NCI-H1105 treated with DMSO at 0.1 percent for 48 hours (cell line): Measurements from ENCODE around the gene CHRNA4.
"Not testable (repeated sequence)": the region's sequence is repeated elsewhere in the genome, so short reads cannot be mapped to it uniquely, and the experiment has no call there.

Experiments used
- DNase-seq: peaks from one replicate; lab custom pipeline; 2025; lab: John Stamatoyannopoulos, UW

Gene CHRNA4

DNA sequence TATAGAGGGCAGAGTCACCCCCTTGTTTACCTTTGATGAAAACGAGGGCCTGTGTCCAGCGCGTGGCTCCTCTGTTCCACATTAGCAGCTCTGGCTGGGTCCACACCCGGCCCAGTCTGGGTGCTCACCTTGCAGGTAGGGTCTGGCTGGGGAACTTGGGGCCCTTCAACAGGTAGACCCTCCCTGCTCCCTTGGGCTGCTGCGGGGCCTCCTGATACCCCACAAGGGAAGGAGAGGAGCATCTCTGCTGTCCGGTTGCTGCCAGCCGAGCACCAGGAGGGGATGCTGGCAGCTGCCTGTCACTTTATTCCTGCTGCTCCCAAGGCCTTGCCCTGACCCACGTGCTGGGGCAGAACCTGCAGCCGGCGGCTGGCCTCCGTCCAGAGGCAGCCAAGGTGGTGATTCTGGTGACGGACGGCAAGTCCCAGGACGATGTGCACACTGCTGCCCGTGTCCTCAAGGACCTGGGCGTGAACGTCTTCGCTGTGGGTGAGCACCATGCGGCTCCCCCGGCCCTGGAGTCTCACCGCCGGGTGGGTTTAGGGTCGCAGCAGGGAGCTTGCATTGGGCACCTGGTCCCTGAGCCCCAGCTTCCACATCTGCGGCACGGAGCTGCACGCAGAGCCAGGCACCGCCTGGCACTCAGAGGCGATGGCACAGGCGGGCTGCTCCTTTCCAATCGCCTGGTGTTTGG lies 52.8 kb downstream of the CHRNA4 start:
- DNase-seq, result no peak

DNA sequence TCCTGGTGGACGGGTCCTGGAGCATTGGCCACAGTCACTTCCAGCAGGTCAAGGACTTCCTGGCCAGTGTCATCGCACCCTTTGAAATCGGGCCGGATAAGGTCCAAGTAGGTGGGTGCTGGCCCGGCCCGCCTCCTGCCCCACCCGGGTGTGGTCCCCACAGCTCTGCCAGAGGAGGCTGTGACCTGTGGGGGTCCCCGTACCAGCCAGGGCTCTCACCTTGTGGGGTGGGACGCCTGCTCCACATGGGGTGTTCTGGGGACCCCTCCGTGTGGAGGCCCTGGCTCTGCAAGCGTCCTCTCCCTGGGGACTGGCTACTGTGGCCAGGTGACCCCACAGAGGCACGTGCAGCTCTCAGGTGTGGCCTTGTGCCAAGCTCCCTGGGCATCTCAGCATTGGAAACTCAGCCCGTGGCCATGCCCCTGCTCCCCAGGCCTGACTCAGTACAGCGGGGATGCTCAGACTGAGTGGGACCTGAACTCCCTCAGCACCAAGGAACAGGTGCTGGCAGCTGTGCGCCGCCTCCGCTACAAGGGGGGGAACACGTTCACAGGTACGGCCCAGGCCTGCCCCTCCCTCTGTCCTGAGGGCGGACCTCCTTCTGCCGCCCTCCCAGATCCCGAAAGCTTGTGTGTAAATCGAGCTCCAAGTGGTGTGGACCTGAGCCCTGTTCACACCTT lies 53.5 kb downstream of the CHRNA4 start:
- no peak for DNase-seq

DNA sequence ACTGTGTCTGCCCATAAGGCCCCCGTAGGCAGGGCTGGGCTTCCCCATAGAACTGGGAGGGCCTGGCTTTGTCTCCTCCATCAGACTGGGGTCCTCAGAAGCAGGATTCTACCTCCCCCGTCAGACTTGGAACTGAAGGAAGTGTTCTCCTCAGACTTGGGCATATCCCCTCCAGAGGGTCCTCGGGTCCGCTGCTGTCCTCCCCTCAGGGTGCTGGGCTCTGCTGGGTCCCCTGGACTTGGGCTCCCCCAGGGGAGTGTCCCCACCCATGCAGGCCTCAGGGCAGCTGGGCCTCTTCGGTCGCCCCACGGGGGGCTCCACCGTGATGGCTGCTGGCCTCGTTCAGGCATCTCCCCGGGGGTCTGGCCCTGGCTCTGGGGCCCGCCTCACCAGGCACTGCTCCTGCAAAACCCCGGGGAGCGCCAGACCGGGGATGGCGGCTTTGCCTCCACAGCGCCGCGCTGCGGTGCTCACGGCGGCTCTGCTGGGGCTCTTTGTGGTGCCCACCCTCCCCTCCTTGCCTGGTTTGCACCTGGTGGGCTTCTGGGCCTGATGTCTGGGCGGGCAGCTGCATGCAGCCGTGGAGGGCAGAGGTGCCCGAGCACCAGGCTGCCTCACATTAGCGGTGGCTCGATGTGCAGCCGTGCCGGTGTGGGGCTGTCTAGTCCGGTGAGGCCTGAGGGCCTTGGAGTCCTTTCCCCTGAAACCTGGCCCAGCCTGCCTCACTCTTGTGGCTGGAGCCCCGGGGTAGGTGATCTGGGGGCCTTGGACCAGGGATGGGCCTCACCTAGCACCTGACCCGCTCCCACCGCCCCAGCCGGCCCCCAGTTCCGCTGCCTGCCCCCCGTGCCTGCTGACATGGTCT lies 54.2 kb downstream of the CHRNA4 start:
- DNase-seq, result no peak

DNA sequence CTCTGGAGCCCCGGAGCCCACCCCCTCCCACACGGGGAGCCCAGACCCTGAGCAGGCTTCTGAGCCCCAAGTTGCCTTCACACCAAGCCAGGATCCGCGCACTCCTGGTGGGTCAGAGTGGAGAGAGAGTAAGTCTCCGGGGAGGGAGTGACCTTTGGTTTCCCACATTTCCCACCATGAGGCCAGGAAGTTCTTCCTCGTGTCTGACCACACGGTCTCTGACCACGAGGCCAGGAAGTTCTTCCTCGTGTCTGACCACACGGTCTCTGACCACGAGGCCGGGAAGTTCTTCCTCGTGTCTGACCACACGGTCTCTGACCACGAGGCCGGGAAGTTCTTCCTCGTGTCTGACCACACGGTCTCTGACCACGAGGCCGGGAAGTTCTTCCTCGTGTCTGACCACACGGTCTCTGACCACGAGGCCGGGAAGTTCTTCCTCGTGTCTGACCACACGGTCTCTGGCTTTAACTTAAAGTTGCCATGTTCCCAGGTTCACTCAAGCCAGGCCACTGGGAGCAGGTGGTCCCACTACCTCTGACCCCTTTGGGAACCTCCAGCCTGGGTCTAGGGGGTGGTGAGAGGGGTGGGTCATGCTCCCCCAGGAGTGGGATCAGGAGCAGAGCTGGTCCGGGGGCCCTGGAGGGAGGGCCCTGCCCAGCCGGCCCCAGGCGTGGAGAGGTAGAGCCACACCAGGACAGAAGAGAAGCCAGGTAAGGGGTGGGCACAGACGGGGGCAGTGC lies 55.0 kb downstream of the CHRNA4 start:
- DNase-seq, result not testable (repeated sequence)

DNA sequence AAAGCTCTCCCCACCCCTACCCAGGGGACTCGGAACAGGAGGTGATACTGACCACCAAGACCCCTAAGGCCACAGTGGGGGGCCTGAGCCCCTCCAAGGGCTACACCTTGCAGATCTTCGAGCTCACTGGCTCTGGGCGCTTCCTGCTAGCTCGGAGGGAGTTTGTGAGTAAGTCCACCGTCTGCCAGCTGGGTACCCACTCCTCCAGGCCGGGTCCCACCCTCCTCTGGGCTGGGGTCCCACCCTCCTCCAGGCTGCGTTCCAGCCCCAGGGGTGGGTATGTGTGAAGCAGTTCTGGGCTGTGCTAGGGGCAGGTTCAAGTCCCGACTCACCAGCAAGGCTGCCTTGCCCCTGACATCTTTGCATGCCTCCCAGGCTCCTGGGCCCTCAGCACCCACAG lies 55.8 kb downstream of the CHRNA4 start:
- DNase-seq, result no peak

DNA sequence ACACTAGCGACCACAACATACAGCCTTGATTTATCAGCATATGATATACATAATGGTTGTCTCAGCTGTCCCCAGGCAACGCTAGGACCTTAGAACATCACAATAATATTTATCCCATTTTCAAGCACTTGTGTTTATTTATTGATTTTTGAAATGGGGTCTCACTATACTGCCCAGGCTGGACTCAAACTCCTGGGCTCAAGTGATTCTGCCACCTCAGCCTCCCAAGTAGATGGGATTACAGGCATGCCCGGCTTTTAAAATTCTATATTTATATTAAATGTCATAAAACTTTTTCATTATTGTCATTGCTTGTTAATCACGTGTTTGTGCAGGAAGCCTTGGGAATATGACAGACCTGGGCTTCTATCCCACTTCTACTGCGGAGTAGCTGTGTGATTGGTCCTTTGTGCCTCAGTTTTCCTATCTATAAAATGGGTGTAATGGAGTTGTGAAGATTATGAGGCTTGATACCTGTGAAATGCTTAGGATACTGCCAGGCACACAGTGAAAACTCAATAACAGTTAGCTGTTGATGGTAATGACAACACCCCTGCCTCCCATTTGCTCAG lies 58.0 kb downstream of the CHRNA4 start:
- no peak for DNase-seq

DNA sequence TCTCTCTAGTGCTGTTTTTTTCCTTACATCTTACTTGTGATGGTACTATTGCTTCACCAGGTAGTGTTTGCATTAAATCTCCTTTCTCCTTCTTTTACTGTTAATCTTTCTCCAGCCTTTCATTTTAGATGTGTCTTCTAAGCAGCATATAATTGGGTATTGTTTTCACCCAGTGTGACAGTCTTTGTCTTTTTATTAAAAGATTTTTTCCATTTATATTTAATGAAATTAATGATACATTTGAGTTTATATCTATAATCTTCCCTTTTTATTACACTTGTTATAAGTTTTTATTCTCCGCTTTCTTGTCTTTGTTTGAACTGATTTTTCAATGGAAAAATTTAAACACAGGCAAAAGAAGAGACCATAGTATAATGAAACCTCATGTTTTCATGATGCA lies 59.5 kb downstream of the CHRNA4 start:
- DNase-seq, result no peak

DNA sequence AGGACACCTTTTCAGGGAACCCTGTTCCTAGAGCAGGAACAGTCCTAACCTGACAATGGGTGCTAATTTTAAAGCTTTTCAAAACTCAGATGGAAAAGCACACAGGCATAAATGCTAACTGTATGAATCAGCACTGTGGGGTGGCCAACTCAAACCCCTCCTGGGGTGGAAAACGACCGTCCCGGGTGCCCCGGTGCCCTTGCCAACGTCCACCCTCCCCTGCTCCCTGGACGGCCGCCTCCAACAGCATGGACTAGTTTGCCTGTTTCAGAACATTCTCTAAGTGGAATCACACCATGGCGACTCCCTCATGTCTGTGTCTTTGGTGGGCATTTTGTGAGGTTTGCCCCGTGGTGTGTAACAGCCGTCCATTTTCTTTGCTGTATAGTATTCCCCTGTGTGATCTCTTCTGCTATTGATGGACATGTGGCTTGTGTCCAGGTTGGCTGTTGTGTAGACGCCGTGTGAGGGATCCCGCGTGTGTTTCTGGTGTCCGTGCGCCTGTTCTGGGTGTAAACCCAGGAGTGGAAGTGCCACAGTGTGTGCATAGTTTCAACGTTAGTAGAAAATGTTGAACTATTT lies 62.3 kb downstream of the CHRNA4 start:
- DNase-seq, result no peak

DNA sequence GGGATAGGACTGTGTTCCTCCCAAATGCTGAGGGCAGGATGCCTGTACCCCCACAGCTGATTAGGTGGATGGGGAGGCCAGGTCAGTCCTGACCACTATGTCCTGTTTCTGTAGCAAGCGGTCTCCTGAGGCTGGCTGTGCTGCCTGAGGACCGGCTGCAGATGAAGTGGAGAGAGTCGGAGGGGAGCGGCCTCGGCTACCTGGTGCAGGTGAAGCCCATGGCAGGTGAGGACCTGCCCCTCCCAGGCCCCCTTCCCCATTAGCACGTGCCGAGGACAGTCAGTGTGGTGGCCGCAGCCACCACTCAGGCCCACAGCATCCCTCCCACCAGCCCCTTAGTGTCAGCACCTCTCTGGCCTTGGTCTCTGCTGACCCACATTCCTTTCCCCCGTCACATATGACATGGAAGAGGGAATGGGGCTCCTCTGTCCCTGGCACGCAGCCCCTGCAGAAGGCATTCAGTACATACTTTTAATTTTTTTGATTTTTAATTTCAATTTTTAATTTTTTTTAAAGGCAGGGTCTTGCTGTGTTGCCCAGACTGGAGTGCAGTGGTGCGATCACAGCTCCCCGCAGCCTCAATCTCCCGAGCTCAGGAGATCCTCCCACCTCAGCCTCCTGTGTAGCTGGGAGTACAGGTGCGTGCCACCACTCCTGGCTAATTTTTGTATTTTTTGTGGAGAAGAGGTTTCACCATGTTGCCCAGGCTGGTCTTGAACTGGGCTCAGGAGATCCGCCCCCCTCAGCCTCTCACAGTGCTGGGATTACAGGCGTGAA lies 63.2 kb downstream of the CHRNA4 start:
- no peak for DNase-seq

DNA sequence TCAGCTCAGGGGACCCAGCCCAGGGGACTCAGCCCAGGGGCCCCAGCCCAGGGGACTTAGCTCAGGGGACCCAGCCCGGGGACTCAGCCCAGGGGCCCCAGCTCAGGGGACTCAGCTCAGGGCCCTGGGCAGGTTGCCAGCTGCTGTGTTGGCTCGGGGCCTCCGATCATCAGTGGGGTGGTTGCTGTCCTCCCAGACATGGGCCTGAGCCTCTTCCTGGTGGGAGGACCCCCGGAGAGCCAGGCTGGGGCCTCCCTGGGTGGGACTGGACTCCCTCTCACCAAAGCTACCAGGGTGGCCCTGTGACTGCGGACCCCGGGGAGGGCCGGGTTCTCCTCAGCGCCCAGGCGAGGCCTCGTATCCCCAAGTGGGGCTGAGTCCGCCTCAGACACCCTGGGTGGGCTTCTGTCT lies 63.8 kb downstream of the CHRNA4 start:
- DNase-seq, result no peak

DNA sequence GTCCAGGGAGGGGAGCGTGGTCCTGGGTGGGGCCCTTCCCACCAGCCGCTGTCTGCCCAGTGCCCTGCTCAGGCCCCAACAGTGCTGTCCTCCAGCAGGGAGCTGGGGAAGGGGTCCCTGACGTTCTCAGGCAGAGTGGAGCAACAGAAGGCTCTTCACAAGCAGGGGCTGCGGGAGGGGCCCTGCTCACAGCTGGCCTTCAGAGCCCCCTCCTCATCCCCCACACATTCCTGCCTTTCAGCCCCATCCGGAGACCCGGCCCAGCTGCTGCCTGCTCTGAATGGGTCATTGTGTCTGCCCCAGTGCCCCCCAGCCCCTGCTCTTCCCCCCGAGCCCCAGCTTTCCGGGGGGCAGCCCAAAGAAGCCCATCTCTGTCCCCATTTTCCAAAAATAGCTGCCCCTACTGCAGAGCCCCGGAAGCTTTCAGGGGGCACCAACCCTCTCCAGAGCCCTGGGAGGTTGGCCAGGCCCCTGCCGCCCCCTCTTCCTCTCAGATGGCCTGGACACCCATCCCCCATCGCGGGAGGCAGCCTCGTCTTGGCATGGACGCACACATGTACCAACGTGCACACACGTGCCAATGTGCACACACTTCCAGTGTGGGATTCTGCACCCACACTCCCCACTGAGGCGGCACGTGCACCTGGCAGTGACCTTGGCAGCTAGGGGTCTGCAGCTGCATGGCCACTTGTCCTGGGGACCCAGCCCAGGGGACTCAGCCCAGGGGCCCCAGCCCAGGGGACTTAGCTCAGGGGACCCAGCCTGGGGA lies 64.4 kb downstream of the CHRNA4 start:
- DNase-seq, result no peak

DNA sequence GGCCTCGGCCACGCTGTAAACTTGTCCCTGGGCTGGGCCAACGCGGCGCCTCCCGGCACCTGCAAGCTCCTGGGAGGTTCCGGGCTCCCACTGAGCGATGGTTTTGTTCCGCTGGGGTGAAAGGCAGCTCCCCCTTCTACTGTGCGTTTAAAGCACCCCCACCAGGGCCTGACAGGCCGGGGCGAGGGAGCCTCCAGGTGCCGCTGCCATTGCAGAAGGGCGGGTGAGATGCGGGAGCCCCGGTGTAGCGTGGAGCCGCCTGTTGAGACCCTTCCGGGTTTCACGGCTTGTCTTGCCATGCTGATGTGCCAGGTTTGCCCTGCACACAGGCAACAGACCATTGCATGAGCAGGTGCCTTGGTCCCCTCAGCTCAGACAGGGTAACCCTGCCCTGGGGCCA lies 65.3 kb downstream of the CHRNA4 start:
- no peak for DNase-seq

DNA sequence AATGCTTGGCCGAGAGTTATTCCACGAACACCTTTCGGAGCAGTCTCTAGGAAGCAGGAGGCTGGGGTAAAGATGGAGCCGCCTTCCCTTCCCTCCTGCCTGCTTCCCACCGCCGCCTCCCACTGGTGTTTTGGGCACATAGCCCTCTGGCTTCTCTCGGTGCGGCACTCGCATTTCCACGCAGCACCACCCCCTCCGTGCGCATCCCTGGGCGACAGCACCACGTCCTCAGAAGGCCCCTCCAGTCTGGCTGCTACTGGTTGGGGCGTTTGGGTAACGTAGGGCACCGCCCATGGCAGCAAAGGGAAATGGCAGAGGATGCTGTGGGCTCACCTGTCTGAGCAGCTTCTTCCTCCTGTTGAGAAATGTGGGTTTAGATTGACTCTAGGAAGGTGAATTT lies 65.7 kb downstream of the CHRNA4 start:
- DNase-seq, result no peak

DNA sequence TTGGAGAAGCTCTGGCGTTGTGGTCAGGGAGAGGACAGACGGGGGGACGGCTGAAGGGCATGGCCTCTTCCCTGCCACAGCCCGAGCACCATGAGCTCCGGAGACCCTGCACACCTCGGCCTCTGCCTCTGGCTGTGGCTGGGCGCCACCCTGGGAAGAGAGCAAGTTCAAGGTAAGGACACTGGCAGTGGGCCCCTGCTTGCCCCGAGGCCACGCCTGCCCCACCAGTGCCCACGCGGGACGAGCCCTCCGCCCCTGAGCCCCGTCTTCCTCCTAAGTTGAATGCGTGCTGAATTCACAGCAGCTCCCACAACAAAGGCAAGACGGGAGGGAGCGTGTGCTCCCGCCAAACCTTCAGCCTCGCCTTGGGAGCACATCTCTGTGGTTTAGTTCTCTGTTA lies 66.1 kb downstream of the CHRNA4 start:
- DNase-seq, result no peak

DNA sequence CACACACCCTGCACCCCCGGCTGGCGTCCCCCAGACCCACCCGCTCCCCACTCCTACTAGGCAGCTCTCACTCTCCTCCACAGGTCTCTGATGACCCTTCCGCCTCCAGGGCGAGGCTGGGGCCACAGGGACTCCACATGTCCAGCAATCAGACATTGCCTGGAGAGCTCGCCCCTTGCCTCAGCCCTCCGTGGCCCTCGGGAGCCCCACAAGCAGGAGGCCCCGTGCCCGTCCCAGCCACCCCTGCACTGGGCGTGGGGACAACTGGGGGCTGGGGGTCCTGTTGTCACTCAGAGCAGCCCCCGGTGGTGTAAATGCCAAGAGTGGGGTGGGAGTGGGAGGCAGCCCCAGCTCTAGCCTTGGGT lies 66.6 kb downstream of the CHRNA4 start:
- no peak for DNase-seq

DNA sequence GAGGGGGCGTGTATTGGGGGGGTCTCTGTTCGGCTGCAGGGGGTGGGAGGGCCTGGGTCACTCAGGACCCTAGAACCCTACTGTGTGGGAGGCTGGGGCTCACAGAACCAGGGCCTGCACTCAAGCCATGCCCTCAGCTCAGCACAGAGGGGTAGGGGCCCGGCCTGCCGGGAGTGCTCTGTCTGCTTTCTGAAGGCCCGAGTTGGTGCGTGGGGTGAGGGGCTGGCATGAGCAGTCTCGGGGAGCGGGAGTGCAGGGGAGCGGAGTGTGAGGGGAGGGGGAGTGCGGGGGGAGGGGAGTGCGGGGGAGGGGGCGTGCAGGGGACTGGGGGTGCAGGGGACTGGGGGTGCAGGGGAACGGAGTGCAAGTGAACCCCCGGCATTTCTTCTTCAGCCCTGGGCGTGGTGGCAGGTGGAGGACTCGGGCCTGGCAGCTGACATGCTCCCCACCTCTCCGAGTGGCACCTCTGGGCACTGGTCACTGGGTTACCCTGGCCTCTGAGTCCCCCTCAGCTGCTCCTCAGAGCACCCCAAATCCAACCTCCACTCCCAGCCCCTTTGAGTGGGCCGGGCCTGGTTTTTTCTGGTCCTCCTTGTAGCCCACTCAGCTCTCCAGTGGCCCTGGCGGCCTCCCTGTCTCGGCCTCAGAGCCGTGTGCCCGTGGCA lies 67.1 kb downstream of the CHRNA4 start:
- no peak for DNase-seq

DNA sequence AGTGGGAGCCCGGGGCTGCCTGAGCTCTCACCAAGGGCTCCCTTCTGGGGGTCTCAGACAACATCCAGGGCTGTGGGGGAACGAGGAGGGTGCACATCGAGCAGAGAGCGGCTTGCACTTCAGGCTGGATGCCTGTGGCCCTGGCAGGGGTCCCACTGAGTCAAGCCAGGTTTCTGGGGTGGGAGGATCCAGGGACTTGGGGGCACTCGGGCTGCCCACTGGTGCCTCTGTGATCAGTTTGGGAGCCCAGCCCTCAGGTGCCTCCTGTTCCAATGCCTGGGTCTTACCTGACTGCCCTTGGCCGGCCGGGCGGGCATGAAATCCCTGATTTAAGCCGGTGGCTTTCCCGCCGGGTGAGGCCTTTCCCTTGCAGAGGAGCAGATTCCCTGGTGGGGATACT lies 67.7 kb downstream of the CHRNA4 start:
- DNase-seq, result no peak
